Osteoblast (primary cell): ENCODE data around the gene WDR37. TPM values are rescaled to one million over a fixed set of nuclear protein-coding genes. Genes with fewer than 3 reads are reported as not detected.

Source experiments
- DNase-seq: peaks from one replicate; pipeline ENCODE4 v3.0.0; 2011; ENCODE audit warnings: low spot score, mixed read lengths; ENCODE audit not compliant: insufficient read length; ENCODE audit errors: missing footprints
- H2AFZ ChIP-seq: 2 replicates; pipeline ENCODE4 v1.6.0; 2011; ENCODE audit warnings: mild to moderate bottlenecking, low read length
- H3K27ac ChIP-seq: 2 replicates; pipeline ENCODE4 v1.5.1; 2011; ENCODE audit warnings: mild to moderate bottlenecking, low read depth, low read length, moderate library complexity
- H3K27me3 ChIP-seq: 2 replicates; pipeline ENCODE4 v1.6.0; 2012; ENCODE audit warnings: mild to moderate bottlenecking, control low read depth, inconsistent platforms, low read length, moderate library complexity; ENCODE audit not compliant: insufficient read depth
- H3K36me3 ChIP-seq: 2 replicates; pipeline ENCODE4 v1.5.1; 2011; ENCODE audit warnings: mild to moderate bottlenecking, low read length, control low read depth, moderate library complexity; ENCODE audit not compliant: insufficient read depth
- H3K4me1 ChIP-seq: 2 replicates; pipeline ENCODE4 v1.5.1; 2011; ENCODE audit warnings: mild to moderate bottlenecking, low read length, control low read depth, moderate library complexity; ENCODE audit not compliant: insufficient read depth
- H3K4me2 ChIP-seq: 2 replicates; pipeline ENCODE4 v1.6.0; 2011; ENCODE audit warnings: mild to moderate bottlenecking, low read length; ENCODE audit not compliant: insufficient read depth
- H3K4me3 ChIP-seq: fragments of 200-600 bp; sonication (generic); 3 replicates; pipeline ENCODE4 v1.5.1; 2012; ENCODE audit warnings: mild to moderate bottlenecking, low read length, inconsistent platforms; ENCODE audit not compliant: insufficient read depth
- H3K79me2 ChIP-seq: 2 replicates; pipeline ENCODE4 v1.6.0; 2012; ENCODE audit warnings: mild to moderate bottlenecking, low read length, control low read depth, inconsistent platforms; ENCODE audit not compliant: insufficient read depth
- H3K9me3 ChIP-seq: 2 replicates; pipeline ENCODE4 v1.5.1; 2011; ENCODE audit warnings: low read depth, low read length, control low read depth
- H4K20me1 ChIP-seq: 2 replicates; pipeline ENCODE4 v1.6.0; 2012; ENCODE audit warnings: mild to moderate bottlenecking, low read length, control low read depth; ENCODE audit not compliant: insufficient read depth
- CTCF ChIP-seq: IDR thresholded peaks from 2 replicates; pipeline ENCODE4 v1.5.1; 2011; ENCODE audit warnings: mild to moderate bottlenecking, low read depth, low read length, moderate library complexity; ENCODE audit errors: extremely low read depth
- total RNA-seq: library from RNA; depleted of rRNA; stranded (reverse); fragments of >200 nt; gene quantifications from 2 replicates; pipeline ENCODE4 v1.2.3, GENCODE V29; 2012

Gene WDR37
- total RNA-seq, 1 donor: 18.8 TPM

DNA sequence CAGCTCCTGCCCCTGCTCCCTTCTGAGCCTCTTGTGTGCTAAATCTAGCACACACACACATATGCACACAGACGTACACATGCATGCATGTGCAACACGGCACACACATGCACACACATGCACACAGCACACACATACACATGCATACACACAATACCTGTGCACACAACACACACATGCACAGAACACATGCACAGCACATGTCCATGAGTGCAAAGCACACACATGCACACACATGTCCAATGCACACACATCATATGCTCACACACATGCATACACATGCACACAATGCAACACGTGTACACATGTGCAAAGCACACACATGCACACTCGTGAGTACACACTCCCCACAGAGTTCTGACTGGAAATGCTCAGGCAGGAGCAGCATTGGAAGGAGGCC is 115.0 kb downstream of the WDR37 start:
- H3K27ac ChIP-seq: no peak overlapping the region
- H3K4me1 ChIP-seq: no peaks in the 10 kb centered on the region
- no peak overlapping the region for H3K4me3 ChIP-seq
- H3K4me2 ChIP-seq: no peak overlapping the region
- H3K36me3 ChIP-seq: no peaks in the 10 kb centered on the region
- no peaks in the 10 kb centered on the region for H3K79me2 ChIP-seq
- TF ChIP-seq CTCF: no peak
- H3K9me3 ChIP-seq: no peaks in the 10 kb centered on the region
- no peak overlapping the region for H2AFZ ChIP-seq
- no peak for DNase-seq
- H3K27me3 ChIP-seq: no peaks in the 10 kb centered on the region
- H4K20me1 ChIP-seq: no peaks in the 10 kb centered on the region

DNA sequence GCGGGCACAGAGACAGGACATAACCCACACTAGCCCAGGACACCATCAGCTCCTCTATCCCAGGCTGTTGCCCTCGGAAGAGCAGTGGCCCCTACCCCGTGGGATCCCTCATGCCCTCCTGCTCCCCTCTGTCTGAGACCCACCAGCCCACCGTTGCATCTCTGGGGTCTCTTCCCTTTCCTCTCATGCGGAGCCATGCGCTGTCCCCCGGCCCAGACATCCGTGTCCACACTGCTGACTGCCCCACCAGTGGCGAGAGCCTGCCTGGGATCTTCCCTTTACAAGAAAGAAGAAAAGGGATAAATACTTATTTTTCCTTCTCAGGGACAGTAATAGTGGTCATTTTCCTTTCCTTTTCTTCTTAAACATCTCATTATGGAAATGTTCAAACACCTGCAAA is 115.4 kb downstream of the WDR37 start:
- H3K4me3 ChIP-seq: no peak overlapping the region
- TF ChIP-seq CTCF: no peak
- H2AFZ ChIP-seq: no peak overlapping the region
- H3K79me2 ChIP-seq: no peaks in the 10 kb centered on the region
- H4K20me1 ChIP-seq: no peaks in the 10 kb centered on the region
- H3K4me2 ChIP-seq: no peak overlapping the region
- H3K27me3 ChIP-seq: no peaks in the 10 kb centered on the region
- H3K4me1 ChIP-seq: no peaks in the 10 kb centered on the region
- no peaks in the 10 kb centered on the region for H3K36me3 ChIP-seq
- H3K27ac ChIP-seq: no peak overlapping the region
- no peak for DNase-seq
- no peaks in the 10 kb centered on the region for H3K9me3 ChIP-seq

DNA sequence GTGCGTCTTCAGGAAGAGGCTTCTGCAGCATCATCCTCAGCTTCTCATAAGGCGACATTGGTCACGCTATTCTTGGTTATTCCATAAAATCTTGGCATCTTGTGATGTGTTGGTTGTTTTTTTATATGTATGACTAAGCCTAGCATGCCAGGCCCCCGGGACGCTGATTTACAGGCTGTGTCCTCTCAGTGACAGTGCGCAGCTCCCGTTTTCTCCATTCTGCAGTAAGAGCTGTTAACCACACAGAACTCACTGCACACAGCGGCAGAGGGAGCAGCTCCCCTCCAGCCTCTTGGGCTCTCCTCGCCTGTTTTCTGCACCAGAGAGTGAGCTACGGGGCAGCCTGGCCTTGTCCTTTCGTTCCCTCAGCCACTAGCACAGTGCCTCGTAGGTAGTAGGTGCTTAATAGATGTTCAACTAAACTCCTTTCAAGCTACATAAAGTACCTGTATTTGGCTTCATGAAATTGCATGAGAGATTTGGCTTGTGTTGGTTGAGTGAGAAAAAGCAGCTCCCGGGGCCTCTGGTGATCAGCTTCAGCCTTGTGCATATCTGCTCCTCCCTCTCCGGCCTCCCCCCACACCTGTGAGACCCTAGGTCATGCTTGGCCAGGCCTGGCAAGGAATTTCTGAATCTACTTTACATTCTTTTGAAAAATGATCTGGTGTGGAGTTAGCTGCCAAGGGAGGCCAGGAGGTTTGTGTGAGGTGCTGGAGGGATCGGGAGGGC is 116.2 kb downstream of the WDR37 start:
- Histone ChIP-seq H3K27ac (no peak overlapping the region), H3K79me2 (no peaks in the 10 kb centered on the region), H2AFZ (no peak overlapping the region), H4K20me1 (no peaks in the 10 kb centered on the region), H3K4me2 (no peak overlapping the region), H3K36me3 (no peaks in the 10 kb centered on the region), H3K4me3 (no peak overlapping the region), H3K4me1 (no peaks in the 10 kb centered on the region), H3K27me3 (no peaks in the 10 kb centered on the region), H3K9me3 (no peaks in the 10 kb centered on the region)
- DNase-seq: no peak
- no peak for TF ChIP-seq CTCF

DNA sequence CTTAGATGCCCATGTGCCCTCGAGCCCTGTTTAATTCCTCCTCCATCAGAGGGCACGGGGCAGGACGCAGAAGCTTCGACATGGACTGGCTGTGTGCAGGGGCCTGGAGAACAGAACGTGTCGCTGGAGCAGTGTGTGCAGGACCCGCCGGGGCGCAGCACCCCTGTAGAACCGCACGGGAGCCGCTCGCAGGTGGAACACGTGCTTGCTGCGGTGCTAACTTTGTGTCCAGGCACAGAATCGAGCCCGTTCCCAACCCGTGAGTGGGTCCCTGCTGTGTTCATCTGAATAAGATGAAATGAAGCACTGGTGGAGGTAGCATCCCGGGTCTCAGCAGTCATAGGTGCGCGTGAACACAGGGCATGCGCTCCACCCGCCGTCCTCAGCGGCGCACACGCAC is 116.9 kb downstream of the WDR37 start:
- Histone ChIP-seq H3K9me3 (no peaks in the 10 kb centered on the region), H3K27ac (no peak overlapping the region), H3K36me3 (no peaks in the 10 kb centered on the region), H3K4me2 (no peak overlapping the region), H3K4me1 (no peaks in the 10 kb centered on the region), H3K79me2 (no peaks in the 10 kb centered on the region), H4K20me1 (no peaks in the 10 kb centered on the region), H2AFZ (no peak overlapping the region), H3K27me3 (no peaks in the 10 kb centered on the region), H3K4me3 (no peak overlapping the region)
- no peak for DNase-seq
- TF ChIP-seq CTCF: no peak
